Measurements from ENCODE around the gene ASPDH. TPM values are rescaled to one million over a fixed set of nuclear protein-coding genes. Genes with fewer than 3 reads are reported as not detected.

ASPDH gene
- total RNA-seq, 1 experiment from 2014 or later, result not detected

- TF ChIP-seq CTCF (IDR thresholded peaks at IDR 0.05), result no peak
- no peak for TF ChIP-seq POLR2AphosphoS5 (IDR thresholded peaks at IDR 0.05; ENCODE audit: low read depth, low read length)
- no peak for TF ChIP-seq TCF7L2 (IDR thresholded peaks at IDR 0.05; ENCODE audit: low read depth, low read length)
- no peak for TF ChIP-seq SIN3A (IDR thresholded peaks at IDR 0.05; ENCODE audit: borderline replicate concordance, insufficient read depth, low read depth, low read length)
- TF ChIP-seq REST (IDR thresholded peaks at IDR 0.05; ENCODE audit: insufficient read depth in 1 of 2, low read depth in 2 of 2, low read length in 1 of 2), result no peak
- DNase-seq (ENCODE audit: low read depth, low spot score) (no peak), ATAC-seq (no peak)
- no peaks in the 10 kb centered on the region for H3K9me3 ChIP-seq (ENCODE audit: control insufficient read depth, insufficient read depth, low read depth, low read length)
- BruUV-seq (replicated peaks), result no TSS peak
- ChIA-PET CTCF (no interaction called here), POLR2A (no interaction called here)
- no peaks in the 10 kb centered on the region for H3K36me3 ChIP-seq (ENCODE audit: control insufficient read depth, insufficient read depth, low read length)
- no peak overlapping the region for H3K27ac ChIP-seq (ENCODE audit: low read length)
- H3K4me3 ChIP-seq (ENCODE audit: low read depth in 2 of 2, low read length in 2 of 2), result no peak overlapping the region
- intact Hi-C loops (cut with micrococcal nuclease; ENCODE audit: unreplicated experiment), result no loop called here
- in situ Hi-C loops (cut with HindIII; ENCODE audit: low pct_unique_long_range_greater_than_20kb, low sequenced_read_pairs), result no loop called here
- H3K27me3 ChIP-seq (ENCODE audit: control insufficient read depth, insufficient read depth, low read length), result no peaks in the 10 kb centered on the region
- H3K4me1 ChIP-seq (ENCODE audit: control insufficient read depth, insufficient read depth, low read length), result no peaks in the 10 kb centered on the region; the same call in none of the 2 replicates
Measured at GRCh38 chr19:50465000-50465399, 48.7 kb downstream of the ASPDH start.

- no peaks in the 10 kb centered on the region for H3K27me3 ChIP-seq (ENCODE audit: control insufficient read depth, insufficient read depth, low read length)
- CTCF ChIA-PET, result no interaction called here
Measured at GRCh38 chr19:50464348-50464747, 49.4 kb downstream of the ASPDH start.

GRCh38 chr19:50462970-50463369 lies 50.7 kb downstream of the ASPDH start:
- intact Hi-C loops (cut with micrococcal nuclease; ENCODE audit: unreplicated experiment), result no loop called here
- H3K4me1 ChIP-seq (ENCODE audit: control insufficient read depth, insufficient read depth, low read length), result no peaks in the 10 kb centered on the region; the same call in none of the 2 replicates
- in situ Hi-C loops (cut with HindIII; ENCODE audit: low pct_unique_long_range_greater_than_20kb, low sequenced_read_pairs), result no loop called here
- no peak overlapping the region for H3K4me3 ChIP-seq (ENCODE audit: low read depth in 2 of 2, low read length in 2 of 2)
- TF ChIP-seq SIN3A (IDR thresholded peaks at IDR 0.05; ENCODE audit: borderline replicate concordance, insufficient read depth, low read depth, low read length), result no peak
- TF ChIP-seq CTCF (IDR thresholded peaks at IDR 0.05), result no peak
- TF ChIP-seq REST (IDR thresholded peaks at IDR 0.05; ENCODE audit: insufficient read depth in 1 of 2, low read depth in 2 of 2, low read length in 1 of 2), result no peak
- TF ChIP-seq POLR2AphosphoS5 (IDR thresholded peaks at IDR 0.05; ENCODE audit: low read depth, low read length), result no peak
- no peak for TF ChIP-seq TCF7L2 (IDR thresholded peaks at IDR 0.05; ENCODE audit: low read depth, low read length)
- no peak for DNase-seq (ENCODE audit: low read depth, low spot score)
- H3K36me3 ChIP-seq (ENCODE audit: control insufficient read depth, insufficient read depth, low read length), result no peaks in the 10 kb centered on the region
- ATAC-seq, result no peak
- no peaks in the 10 kb centered on the region for H3K9me3 ChIP-seq (ENCODE audit: control insufficient read depth, insufficient read depth, low read depth, low read length)
- H3K27ac ChIP-seq (ENCODE audit: low read length), result no peak overlapping the region
- BruUV-seq (replicated peaks), result no TSS peak
- H3K27me3 ChIP-seq (ENCODE audit: control insufficient read depth, insufficient read depth, low read length), result no peaks in the 10 kb centered on the region
- ChIA-PET POLR2A (no interaction called here), CTCF (no interaction called here)

More at GRCh38 chr19:50464348-50464747, 49.4 kb downstream of the ASPDH start:
- no peak overlapping the region for H3K27ac ChIP-seq (ENCODE audit: low read length)
- DNase-seq (ENCODE audit: low read depth, low spot score), result no peak
- in situ Hi-C loops (cut with HindIII; ENCODE audit: low pct_unique_long_range_greater_than_20kb, low sequenced_read_pairs) (no loop called here), intact Hi-C loops (cut with micrococcal nuclease; ENCODE audit: unreplicated experiment) (no loop called here)
- no peak for TF ChIP-seq TCF7L2 (IDR thresholded peaks at IDR 0.05; ENCODE audit: low read depth, low read length)
- no peak overlapping the region for H3K4me3 ChIP-seq (ENCODE audit: low read depth in 2 of 2, low read length in 2 of 2)
- POLR2A ChIA-PET, result no interaction called here
- H3K9me3 ChIP-seq (ENCODE audit: control insufficient read depth, insufficient read depth, low read depth, low read length), result no peaks in the 10 kb centered on the region
- ATAC-seq, result no peak
- no peaks in the 10 kb centered on the region; the same call in none of the 2 replicates for H3K4me1 ChIP-seq (ENCODE audit: control insufficient read depth, insufficient read depth, low read length)
- no peaks in the 10 kb centered on the region for H3K36me3 ChIP-seq (ENCODE audit: control insufficient read depth, insufficient read depth, low read length)
- BruUV-seq (replicated peaks), result no TSS peak

All from Panc1 (cell line).